ENCODE results near the gene SH3GLB1.
A peak's percentile ranks its signal among the peaks of the same experiment; 100 is the strongest.
"Not testable (repeated sequence)": the region's sequence is repeated elsewhere in the genome, so short reads cannot be mapped to it uniquely, and the experiment has no call there.

Gene SH3GLB1

DNA sequence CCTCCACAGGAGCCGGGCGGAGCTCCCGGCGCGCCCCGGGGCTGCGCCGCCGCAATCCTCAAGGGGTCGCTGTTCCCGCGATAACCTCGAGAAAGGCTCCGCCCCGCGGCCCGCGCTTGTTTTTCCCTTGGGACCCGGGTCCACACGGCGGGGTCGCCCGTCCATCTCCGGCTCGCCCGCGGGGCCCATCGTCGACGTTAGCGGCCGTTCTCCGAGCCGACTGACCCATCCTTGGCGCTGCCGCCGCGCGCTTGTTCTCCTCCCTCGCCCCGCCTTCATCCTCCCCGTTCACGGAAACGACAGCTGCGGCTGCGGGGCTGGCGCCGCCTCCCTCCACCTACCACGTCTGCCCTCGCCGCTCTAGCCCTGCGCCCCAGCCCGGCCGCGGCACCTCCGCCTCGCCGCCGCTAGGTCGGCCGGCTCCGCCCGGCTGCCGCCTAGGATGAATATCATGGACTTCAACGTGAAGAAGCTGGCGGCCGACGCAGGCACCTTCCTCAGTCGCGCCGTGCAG lies at the start of gene SH3GLB1:
TSS of gene SH3GLB1 (plus strand) at position 119 of the 514 bp plus-strand sequence. CDS start at position 443, 324 bp downstream.
- DNase-seq (ENCODE audit: low read depth), result peak; percentile 76

DNA sequence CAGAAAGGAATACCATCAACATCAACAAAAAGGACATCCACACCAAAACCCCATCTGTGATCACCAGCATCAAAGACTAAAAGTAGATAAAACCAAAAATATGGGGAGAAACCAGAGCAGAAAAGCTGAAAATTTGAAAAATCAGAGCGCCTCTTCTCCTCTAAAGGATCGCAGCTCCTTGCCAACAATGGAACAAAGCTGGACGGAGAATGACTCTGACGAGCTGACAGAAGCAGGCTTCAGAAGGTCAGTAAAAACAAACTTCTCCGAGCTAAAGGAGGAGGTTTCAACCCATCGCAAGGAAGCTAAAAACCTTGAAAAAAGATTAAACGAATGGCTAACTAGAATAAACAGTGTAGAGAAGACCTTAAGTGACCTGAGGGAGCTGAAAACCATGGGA lies 46.0 kb upstream of the SH3GLB1 start:
- not testable (repeated sequence) for DNase-seq (ENCODE audit: low read depth)

DNA sequence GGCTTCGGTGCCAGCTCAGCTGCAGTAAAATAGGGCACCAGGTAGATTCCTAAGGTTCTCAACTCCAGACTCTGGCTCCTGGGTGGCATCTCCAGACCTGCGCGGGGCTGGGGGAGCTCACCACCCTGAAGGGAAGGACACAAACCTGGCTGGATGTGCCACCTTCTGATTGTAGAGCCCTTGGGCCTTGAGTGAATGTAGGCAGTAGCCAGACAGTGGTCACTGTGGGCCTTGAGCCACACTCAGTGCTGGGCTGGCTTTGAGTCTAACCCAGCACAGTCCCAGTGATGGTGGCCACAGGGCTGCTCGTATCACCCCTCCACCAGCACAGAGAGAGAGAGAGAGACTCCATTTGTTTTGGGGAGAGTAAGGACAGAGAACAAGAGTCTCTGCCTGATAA lies 38.0 kb upstream of the SH3GLB1 start:
- DNase-seq (ENCODE audit: low read depth), result no peak

DNA sequence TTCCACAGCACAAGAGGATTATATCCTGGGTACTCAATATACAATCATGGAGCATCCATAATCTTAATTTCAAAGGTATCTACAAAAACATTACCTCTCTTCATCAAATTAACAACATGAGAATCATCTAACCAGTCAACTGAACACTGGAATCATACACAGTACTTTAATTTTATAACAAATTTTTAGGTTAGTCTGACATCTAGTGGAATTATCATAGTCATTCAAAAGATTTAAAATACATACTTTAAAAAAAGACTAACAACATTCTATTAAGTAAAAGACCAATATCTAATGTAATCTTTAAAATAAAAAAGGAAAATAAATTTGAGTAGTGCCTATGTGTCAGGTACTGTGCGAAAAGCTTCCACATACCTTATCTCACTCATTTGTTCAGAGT lies 16.8 kb upstream of the SH3GLB1 start:
- DNase-seq (ENCODE audit: low read depth), result no peak

- DNase-seq (ENCODE audit: low read depth), result no peak
Measured at GRCh38 chr1:86692641-86693040, 11.7 kb upstream of the SH3GLB1 start.

DNA sequence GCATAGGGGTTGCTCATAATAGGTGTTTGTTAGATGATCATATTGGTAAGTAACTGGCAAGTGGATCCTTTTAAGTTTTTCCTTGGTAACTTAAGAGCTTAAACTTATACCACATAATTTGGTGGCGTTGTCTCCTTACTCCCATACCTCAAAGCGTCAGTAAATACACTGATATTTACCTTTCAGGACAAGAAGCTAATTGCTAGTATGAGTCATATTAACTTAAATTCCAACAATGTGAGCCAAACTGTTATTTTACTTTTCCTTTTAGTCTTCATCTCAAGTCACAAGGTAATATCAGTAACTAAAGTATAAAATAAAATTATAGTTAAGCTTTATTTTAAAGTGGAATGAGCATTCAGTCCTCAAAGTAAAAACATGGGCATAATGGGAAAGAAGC lies 9.0 kb upstream of the SH3GLB1 start:
- no peak for DNase-seq (ENCODE audit: low read depth)

DNA sequence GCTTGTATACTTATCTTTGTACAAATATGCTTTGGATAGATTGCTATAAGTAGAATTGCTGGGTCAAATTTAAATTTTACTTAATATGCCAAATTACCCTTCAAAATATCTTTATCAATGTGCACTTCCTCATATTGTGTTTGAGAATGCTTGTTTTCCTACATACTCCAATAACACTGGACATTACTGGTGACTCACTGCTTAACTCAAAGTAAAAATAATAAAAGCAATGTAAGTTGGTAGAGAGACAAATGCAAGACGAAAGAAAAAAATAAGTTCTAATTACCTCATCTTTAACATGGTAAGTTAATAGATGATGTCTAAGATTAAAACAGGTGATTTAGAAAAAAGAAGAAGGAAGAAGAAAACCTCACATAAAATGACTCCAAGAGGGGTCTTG lies 7.9 kb upstream of the SH3GLB1 start:
- DNase-seq (ENCODE audit: low read depth), result no peak

GRCh38 chr1:86699186-86699585 lies 5.2 kb upstream of the SH3GLB1 start:
- no peak for DNase-seq (ENCODE audit: low read depth)

GRCh38 chr1:86701731-86702130 lies 2.6 kb upstream of the SH3GLB1 start:
- DNase-seq (ENCODE audit: low read depth), result no peak

GRCh38 chr1:86702954-86703494 lies 1.4 kb upstream of the SH3GLB1 start:
- DNase-seq (ENCODE audit: low read depth), result not testable (repeated sequence)

GRCh38 chr1:86703696-86704457 lies 499 bp upstream of the SH3GLB1 start:
- no peak for DNase-seq (ENCODE audit: low read depth)

- DNase-seq (ENCODE audit: low read depth), result peak; percentile 56
Measured at GRCh38 chr1:86704972-86705664, 742 bp downstream of the SH3GLB1 start.

DNA sequence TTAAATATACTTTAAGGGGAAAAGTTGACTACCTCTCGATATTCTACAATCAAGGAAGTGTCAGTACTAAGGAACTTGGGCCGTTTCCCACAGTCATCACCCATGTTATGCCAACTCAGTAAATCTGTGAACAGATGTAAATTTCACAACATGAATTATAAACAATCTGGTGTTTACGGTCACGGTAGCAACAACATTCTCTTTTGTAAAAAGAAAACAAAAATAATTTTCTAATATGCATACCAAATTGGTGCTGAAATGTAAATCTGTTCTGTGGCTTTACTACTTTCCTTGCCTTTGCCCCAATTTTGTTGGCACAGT lies 1.2 kb downstream of the SH3GLB1 start:
- no peak for DNase-seq (ENCODE audit: low read depth)

- no peak for DNase-seq (ENCODE audit: low read depth)
Measured at GRCh38 chr1:86706018-86706635, 1.8 kb downstream of the SH3GLB1 start.

- no peak for DNase-seq (ENCODE audit: low read depth)
Measured at GRCh38 chr1:86708920-86709319, 4.5 kb downstream of the SH3GLB1 start.

DNA sequence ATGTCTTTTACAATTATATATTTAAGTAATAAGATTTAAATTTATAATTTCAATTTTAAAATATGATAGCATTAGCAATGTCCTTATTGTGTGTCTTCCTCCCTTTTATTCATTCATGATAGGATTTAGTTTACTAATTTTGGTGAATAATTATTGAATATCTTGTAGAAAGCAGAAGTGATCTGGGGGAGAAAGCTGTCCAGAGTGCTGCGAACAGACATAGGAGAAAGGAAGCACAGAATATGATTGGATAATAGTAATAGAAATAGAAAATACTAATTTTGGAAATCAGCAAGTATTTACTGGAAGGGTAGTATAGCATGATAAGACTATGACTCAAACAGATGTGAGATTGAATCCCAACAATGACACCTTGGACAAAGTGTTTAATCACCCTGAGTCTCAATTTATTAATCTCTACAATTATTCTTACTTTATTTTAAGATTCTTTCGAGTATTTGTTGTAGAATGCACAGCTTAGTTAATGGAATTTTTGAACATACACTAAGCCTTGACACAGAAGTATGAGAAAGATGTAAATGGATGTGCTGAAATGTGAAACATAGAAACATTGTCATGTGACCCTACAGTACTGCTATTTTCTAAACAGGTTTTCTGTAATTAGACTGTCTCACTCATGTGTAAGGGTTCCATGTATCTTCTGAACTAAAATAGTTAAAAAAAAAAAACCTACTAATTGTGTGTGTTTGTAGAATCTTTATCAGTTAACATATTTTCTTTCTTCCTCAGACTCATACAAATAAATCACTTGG lies 7.9 kb downstream of the SH3GLB1 start:
- DNase-seq (ENCODE audit: low read depth), result no peak

- no peak for DNase-seq (ENCODE audit: low read depth)
Measured at GRCh38 chr1:86713477-86713876, 9.1 kb downstream of the SH3GLB1 start.

DNA sequence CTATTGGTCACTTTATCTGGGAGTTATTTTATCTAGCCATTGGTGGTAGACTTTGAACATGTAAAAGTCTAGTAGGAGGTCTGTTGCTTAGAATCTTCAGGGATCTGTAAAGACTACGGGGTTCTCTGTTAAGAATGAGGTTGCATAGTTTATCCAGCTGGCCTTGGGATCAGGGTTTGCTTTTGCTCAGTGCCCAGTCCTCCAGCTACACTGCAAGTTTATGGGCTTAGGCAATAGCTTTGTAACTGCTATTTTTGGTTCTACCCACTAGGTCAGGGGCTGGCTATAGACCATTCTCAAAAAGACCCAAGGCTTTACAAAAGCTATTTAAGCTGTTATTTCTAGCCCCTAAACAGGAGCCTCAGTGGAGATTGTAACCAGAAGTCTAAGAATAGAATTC lies 9.8 kb downstream of the SH3GLB1 start:
- no peak for DNase-seq (ENCODE audit: low read depth)

DNA sequence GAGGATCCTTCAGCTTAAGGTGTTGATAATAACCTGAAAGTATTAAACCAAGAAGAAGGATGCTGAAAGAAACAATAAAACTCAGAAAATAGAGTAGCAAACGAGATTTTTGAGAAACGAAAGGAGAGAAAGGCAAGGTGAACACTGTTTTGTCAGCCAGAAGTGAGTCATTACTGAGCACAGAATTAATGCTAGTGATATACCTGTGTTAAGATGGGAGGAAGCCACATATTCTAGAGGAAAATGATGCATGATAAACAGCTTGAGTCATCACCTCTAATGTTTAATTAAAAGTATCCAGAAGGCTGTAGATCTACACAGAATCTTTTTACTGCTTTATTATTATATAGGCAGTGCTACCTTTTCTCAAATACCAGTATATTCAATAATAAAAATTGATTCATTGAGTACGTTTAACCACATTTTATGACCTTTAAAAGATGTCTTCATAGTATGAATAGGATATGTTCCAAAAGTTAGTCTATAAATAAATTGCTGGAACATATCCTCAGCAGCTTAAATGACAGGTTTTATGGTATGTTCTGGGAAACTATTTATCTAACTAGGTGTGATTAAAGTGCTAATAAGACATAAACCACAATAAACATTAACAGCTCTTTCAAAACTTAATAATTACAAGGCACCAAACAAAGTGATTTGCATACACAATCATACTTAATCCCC lies 10.3 kb downstream of the SH3GLB1 start:
- no peak for DNase-seq (ENCODE audit: low read depth)

GRCh38 chr1:86718786-86719185 lies 14.4 kb downstream of the SH3GLB1 start:
- DNase-seq (ENCODE audit: low read depth), result no peak

DNA sequence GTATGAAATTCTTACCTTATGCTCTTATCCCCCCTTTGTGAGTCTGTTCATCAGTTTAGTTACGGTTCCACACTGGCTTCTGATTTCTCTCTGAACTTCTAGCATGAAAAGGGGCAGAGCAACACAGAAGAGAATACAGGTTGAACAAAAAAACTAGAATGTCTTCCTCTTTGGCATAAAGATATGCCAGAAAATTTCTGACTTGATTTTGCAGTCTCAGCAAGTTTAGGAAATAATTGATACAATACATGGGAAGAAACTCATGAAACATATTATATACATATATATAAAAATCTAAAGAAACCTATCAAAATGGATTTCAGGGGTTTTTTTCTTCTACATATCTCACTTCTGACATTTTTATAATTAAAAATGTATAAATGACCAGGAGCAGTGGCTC lies 27.0 kb downstream of the SH3GLB1 start:
- no peak for DNase-seq (ENCODE audit: low read depth)

Data from fibroblast of the conjunctiva (primary cell).